HG03045 (cell line): ENCODE results near the gene DUSP7.

Source experiments
- ATAC-seq: cut with Tn5 transposase; IDR thresholded peaks from one replicate; pipeline ENCODE4 v1.9.1; 2021; ENCODE audit warnings: mild to moderate bottlenecking, moderate library complexity; ENCODE audit not compliant: unreplicated experiment

Gene DUSP7

DNA sequence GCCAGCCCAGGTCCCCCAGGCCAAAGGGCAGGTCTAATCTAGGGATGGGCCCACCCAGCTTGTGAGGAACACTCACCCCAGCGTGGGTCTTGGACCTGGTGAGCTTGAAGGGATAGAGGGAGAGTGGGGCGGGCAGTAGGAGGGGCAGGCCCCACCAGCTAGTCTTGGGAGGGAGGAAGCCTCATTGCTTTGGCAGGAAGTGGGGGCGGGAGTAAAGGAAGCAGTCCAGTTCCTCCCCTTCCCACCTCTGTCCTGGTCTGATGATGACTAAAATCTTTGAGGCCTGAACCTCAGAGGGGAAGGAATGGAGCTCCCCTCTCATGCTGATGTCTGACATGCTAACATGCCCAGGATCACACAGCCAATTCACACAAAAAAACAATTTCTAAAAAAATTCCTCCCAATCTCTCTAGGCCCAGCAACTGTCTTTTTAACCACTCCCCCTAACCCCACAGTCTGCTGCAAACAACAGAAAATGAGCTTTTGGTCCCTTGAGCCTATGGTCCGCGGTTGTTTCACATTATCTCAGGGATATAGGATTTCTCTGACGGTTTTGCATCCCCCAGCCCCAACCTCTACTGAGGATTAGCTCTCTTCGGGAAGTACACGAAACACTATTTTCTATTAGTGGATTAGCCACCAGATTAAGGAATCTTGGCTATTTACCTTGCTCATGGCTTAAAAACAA, 30.7 kb upstream of the DUSP7 start:
- no peak for ATAC-seq

DNA sequence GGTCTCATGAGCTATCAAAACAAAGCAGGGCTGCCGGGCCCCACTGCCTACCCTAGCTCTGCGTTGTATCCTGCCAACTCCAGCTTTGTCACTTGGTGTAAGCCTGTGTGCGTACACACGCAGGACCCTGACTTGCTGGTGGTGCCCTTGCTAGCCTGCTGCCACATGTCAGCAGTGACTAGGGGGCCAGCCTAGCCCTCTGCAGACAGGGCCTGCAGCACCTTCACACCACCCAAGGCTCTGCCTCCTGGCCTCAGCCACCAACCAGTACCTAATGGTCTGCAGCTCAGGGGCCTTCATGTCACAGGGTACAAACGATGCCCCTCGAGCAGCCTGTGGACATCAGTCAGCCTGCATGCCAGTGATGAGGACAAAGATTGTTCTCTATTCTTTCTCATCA, 30.1 kb upstream of the DUSP7 start:
- ATAC-seq: no peak

DNA sequence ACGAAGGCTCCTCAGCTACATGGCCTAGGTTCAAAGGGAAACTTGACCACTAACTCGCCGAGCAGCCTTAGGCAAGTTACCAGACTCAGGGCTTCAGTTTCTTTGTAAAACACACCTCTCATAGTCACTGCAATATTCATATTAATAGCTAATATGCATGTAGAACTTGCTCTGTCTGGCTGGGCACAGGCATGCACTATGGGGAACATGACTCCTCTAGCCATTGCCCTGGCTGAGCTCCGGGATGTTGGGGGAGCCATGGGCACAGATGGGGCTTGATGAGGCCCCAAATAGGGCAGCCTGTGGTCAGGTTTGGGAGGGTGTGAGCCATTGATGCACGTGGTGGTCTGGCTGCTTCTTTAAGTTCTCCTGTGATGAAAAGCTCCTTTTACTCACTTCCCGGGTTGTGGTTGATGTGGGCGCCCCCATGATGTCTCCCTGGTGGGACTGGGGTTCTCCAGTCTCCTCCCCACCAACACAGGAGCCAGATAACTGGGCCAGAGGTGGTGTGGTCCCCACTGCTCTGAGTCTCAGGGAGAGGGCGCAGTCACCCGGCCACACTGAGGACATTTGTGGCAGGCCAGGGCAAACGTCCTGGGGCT, 29.4 kb upstream of the DUSP7 start:
- ATAC-seq: no peak

DNA sequence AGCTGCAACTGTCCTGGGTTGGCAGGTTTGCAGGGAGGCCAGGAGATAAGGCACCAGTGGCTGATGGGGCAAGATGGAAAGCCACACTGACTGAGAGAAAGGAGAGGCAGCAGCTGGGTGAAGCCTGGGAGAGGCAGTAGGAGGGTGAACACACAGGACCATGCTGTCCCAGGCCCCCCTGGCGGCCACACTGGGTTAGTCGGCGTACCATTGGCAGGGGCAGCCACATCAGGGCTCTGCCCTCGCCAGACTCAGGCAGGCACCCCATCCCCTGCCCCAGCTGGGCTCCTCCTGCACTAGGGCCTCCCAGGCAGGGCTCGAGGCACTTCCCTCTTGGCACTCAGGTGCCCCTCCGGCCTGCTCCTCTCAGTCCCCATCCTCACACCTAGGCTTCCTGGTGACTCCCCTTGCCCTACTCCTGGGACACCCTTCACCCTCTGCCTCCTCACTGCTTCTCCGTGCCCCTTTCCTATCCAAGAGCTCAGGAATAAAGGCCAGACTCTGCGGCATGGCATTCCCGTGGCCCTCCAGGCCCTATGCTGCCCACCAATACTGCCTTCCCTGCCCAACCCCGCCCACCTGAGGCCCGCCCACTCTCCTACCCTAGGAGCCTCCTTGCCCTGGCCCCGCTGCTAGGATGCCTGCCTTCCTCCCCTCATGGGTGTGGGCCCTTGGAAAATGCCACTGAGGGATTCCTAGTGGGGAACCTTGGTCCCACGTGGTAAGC, 28.7 kb upstream of the DUSP7 start:
- no peak for ATAC-seq

DNA sequence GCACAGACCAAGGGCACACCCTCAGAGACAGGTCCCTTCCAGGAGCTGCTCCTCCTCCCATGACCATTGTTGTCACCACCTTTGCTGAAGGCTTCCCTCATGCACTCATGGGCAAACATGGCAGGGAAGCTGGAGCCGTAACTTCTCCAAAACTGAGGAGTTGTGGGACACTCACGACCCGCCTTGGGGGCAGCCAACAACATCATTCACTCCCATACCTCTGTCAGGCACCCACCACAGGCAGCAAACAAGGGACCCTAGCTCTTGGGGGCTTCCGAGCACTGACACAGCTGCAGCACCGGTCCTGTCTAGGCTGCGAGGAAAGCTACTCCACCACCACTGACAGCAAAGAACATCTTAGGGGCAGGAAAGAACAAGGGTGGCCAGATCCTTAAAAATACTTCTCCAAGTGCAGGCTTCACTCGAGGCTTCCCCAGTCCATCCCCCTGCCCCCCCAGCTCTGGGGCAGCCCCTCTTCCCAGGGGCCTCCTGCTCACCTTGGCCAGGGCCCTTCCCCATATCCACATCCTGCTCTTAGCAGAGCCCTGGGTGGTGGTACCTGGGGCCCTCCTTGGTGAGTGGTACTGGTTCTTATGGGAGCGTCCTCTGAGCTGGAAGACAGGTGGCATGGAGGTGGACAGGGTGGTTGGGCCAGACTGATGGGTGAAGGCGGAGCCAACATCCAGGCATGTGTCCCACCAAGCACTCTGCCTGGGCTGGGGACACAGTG, 28.0 kb upstream of the DUSP7 start:
- no peak for ATAC-seq

DNA sequence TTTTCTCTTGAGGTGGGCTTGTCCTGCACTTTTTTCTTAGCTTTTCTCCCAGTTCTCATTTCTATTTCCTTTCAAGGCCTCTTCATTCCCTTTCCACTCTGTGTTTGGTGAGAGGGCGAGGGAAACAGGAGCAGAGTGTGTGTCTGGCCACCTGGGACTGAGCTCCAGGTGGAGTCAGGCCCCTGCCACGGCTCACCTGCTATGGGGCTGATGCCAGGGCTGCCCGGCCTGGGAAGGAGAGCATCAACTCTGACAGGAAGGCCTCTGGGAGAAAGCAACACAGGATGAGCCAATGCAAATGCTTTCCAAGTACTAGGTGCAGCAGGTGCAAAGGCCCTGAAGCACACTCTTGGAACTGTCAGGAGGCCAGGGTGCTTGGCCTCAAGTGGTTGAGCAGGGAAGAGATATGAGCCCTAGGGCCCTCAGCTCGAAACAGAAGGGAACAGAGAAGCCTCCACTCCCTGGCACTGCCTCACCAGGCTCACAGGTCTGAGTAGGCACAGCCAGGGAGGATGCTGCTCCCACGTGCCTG, 27.3 kb upstream of the DUSP7 start:
- no peak for ATAC-seq

DNA sequence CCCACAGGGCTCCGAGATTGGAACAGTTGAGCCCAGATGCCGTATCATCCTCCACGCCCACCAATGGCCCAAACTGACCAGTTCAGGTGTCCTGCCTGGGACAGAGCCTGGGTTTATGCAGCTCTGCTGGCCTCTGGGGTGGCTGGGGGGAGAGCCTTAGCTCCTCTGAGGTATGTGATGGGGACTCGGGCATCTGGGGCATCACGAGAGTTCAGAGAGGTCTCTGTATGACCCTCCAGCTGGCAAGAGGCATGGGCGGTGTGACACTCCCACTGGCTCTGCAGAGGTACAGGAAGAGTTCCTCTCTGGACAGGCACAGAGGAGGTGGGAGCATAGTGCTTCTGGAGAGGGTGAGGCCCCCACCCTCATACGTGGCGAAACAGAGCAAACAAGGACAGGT, 26.6 kb upstream of the DUSP7 start:
- no peak for ATAC-seq

DNA sequence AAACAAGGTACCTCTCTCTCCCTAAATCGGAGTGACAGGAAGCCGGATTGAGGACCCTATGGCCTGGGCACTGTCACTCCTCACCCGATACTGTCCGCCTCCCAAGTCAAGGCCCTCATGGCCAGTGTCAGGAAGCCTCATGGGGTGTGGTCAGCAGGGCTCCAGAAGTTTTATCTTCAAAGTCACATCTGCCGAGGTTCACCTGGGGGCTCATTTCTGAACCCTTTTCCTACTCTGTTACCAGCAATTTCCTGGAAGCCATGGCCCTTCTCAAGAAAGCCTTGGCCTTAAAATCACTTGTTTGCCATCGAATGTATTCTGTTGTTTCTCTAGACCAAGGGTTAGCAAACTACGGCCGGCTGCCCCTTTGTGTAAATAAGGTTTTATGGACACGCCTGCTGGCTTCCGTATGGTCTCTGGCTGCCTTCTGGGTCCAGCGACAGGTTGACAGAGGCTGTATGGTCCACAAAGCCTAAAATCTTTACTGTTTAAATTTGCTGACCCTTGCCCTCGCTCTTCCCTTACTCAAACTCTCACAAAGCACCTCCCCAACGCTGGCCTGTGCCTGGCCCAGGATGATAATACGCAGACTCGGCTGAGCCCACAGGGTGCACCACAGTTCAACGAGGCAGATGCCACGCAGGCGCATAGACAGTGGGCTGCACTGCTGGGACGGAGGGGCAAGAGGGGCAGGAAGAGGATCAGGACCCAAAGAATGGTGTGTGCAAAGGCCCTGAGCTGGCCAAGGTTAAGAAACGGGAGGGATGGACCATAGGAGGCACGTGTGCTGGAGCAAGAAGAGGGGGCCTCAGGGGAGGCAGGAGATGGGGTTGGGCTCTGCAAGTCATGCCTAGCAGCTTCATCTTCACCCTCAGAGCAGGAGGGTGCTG, 24.7 kb upstream of the DUSP7 start:
- no peak for ATAC-seq

DNA sequence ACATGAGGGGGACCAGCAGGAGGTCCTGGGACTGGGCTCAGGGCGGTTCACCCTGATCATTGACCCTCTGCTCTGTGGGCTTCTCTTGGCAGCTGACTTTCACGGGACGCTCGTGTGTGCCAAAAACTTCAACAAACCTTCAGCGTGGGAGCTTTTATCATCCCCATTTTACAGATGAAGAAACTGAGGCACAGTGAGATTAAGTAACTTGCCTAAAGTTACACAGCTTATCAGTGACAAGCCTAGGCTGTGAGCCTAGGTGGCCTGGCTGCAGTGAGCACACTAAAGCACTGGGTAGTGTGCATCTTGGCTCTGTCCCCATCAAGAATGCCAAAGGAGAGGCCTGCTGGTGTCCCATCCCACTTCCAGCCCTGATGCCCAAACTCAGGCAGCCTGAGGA, 23.6 kb upstream of the DUSP7 start:
- no peak for ATAC-seq

DNA sequence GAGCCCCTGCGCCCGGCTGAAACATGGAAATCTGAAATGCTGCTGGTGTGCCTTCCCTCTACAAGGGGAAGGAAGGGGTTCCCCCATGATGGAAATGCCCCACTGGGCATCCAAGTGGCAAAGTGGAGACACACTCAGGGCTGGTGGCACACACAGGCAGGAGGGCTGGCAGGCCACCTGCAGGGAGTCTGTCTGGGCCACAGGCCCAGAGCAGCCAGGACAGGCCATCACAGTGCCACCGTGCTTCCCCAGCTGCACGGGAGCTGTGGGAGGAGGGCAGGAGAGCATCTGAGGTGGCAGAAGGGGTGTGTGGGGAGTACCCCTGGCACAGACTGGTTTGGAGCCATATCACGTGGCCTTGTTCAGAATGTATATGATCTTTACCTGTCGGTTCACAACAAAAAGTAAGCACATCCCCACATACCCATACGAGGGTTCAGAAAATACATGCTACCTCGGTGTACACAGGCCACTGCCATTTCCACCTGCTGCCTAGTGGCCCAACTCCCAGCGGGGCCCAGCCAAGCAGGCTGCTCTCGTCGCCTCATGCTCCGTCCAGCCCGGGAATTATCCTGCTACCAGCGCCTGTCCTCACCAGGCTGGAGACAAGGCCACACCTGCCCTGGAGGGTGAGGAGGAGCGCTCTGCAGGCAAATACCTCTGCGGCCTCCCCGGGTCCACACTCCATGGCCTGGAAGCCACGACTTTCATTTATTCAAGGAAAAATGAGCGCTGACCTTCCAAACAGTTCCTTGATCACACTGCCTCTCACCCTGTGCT, 22.6 kb upstream of the DUSP7 start:
- no peak for ATAC-seq

DNA sequence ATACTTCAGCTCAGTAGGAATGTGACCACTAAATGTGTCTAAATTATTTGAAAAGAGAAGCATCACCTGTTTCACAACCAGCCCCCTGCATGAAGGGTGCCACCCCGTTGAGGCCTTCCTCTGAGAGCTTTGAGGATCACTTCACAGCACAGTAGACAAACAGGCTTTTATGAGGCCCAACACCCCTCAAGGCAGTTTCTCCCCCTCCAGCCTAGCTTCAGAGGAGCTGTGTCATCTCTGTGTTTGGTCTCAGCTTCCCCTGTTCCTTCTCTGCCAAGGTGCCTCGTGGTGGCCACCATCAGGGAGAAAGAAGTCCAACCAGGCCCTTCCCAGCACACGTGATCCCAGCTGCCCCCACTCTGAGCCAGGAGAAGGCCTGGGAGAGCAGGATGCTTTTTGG, 21.6 kb upstream of the DUSP7 start:
- ATAC-seq: no peak

DNA sequence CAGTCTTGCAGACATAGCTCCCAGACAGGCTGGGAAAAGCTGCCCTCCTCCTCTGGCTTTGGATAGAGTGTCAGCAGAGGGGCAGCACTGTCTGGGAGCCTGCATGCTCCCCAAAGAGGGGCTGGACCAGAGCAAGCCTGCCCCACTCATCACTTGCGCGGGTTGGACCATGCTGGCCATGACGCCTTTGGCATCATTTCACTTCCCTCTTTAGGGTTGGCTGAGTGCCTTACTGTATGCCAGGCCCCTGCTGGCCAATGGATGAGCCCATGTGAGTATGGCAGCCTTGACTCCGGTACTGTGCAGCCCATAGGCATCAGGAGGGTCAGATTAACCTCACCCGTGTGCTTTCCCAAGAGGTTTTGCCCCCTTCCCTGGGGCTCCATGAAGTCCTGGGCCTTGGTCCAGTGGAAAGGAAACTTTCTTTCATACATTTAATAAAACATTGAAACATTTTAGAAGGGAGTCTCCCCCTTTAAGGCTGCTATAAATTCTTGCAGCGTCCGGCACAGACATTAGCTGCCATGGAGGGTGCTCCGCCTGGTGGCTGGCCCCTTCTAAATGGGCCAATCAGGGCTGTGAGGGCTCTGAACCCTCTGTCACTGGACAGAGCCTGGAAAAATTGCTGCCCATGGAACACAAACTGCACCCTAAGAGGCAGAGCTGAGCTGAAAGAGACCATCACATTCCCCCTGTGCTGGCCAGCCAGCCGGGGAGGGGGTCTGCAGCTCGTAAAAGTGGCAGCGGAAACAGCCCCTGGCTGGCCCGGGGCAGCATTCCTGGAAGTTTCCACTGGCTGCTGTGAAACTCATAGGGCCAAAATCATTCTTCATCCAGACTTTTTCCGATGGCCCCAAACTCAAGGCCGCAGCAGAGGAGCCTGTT, 20.8 kb upstream of the DUSP7 start:
- ATAC-seq: no peak

DNA sequence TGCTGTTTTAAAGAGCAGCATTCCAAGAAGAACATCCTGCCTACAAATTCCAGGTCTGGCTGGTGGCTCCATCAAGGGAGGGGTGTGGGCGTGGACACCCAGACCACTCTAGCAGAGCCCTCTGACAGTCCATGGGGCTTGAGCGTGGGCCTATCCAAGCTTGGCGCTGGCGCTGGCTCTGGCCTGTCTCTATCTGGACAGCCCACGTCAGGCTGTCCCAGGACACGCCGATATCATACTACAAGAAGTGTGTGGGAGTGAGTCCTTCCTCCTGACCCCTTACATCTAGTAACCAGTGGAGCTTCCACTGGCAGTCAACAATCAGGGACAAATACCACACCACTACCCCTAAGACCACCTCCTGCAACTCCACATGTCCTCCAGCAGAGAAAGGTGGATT, 17.1 kb upstream of the DUSP7 start:
- no peak for ATAC-seq

DNA sequence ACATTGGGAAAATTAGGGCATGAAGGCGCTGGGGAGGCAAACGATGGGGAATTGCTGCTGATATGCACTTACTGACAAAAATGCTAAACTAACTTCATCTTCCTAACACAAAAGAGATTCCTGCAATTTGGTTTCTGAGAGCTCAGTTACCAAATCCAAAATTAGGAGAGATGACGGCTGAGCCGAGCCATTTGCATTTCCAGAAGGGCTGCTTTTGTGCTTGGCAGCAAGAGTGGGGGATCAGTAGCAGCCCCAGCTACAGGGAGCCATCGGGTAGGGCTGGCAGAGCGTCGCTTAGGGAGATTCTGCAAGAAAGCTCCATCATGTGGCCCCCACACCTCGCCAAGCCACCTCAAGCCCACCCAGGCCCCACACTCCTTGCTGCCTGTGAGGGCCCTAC, 16.1 kb upstream of the DUSP7 start:
- ATAC-seq: no peak

DNA sequence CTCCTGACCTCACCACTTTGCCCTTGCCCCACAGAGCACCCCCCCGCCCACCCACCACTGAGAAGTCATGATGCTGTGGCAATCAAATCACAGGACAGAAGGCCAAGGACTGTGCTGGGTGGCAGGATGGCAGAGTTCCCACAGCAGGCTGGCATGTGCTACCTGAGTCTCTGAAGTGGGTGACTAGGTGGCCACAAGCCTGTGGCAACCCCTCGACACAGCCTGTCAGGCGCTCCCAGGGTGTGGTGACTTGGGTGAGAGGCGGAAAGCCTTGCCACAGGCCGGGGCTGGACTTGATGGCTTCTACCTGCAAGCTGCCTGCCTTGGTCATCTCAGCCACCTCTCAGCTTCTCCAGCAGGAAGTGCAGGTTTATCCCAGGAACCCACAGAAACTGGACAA, 15.6 kb upstream of the DUSP7 start:
- ATAC-seq: no peak

DNA sequence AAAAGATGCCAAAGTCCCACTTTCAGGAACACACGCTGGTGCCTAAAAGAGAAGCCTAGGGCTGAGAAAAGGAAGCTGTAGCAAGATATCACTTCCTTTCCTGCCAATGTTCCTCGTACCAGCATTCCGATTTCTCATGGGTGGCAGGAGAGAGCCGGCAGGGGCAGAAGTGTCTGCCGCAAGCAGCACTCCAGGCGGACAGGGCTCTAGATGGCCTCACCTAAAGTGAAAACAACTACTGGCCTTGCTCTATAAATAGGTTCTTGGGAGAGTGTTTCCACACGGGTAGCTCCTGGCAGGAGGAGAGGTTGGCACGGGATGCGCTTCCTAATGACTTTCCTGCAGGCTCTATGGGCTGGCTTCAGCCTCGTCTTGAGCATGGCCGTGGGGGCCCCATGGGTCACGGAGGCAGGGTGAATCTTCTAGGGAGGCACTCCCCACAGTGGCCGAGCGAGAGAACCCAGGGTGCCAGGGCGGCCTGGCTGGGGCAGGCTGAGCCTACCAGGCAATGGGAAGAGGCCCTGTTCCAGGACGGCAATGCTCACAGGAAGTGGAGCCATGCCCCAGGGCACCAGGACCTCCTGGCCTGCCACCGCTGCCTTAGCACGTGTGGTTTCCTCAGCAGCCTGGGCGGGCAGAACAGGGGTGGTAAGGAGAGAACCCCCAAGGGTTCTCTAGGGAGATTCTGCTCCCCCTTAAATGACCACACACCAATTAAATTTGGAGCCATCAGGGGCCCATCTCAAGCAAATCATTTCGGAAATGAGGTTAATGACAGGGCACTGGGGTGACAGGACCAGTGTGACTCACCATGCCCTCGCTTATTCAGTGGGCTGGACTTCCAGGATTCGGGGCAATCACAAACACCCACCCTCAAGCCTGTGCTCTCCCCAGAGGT, 14.6 kb upstream of the DUSP7 start:
- no peak for ATAC-seq

DNA sequence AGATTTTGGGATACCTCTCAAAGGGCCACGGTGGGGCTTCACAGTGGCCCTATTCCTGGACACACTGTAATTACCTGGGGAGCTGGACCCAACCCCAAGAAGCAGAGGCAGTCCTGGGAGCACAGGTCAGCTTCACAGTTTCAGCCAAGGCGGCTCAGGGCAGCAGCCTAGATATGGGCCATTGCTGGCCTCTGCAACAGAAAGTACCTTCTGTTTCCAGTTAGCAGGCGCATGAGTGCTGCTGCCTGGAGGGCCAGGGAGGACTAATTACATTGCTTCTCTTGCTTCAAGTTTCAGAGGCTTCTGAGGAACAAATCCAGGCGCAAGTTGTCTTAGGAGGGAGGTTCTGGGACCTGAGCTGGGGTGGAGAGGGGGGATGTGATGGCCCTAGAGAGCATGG, 13.5 kb upstream of the DUSP7 start:
- no peak for ATAC-seq

DNA sequence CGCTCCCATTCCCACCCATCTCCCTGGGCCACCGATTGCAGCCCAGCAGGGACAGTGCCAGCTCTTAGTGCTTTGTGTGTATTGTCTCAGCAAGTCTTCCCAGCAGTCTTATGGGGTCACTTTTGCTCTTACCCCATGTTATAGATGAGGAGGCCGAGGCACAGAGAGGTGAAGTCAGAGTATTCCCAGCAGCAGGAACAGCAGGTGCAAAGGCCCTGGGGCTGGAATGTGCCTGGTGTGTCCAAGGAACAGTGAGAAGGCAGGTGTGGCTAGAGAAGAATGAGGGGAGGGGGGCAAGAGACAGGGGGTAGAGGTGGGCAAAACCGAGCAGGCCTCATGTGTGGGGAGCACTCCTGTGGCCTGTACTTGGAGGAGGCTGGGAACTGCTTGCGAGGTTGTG, 12.8 kb upstream of the DUSP7 start:
- ATAC-seq: no peak
